Stimulated activated CD4-positive, alpha-beta T cell treated with anti-CD3 and anti-CD28 coated beads, Interleukin-12 subunit alpha, Interleukin-12 subunit beta, amount 100 ng/mL, for 24 hours (primary cell): ENCODE measurements around the gene CDC42BPB.

Experiments
- DNase-seq, 2 experiments: peaks; one replicate each; pipeline ENCODE4 v3.0.0-alpha.2; 2020; ENCODE audit warnings: low read depth in 2 of 2

Gene CDC42BPB

GRCh38 chr14:102944448-102945330 is 112.7 kb downstream of the CDC42BPB start:
- no peak for DNase-seq

- DNase-seq: no peak
These were observed 113.4 kb downstream of the CDC42BPB start for GRCh38 chr14:102943979-102944378.

GRCh38 chr14:102943454-102943853 is 113.9 kb downstream of the CDC42BPB start:
- no peak for DNase-seq

DNA sequence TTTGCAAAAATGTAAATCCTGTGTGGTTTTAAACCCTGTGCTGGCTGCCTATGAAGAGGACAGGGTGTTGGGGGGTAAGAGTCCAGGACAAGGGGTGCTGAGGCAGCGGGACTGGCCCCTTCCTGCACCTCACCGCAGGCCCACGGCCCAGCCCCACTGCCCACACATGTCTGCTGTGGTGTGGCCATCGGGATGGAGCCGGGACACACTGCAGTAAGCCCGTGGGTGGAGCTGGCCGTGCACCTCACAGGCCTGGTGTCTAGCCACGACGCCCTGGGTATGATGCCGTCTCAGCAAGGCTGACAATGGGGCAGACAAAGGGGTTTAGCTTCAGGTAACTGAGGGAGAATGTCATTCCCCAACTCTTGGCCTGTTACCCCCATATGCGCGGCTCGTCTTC is 115.3 kb downstream of the CDC42BPB start:
- DNase-seq: no peak

- no peak for DNase-seq
These were observed 115.8 kb downstream of the CDC42BPB start for GRCh38 chr14:102941419-102942011.

DNA sequence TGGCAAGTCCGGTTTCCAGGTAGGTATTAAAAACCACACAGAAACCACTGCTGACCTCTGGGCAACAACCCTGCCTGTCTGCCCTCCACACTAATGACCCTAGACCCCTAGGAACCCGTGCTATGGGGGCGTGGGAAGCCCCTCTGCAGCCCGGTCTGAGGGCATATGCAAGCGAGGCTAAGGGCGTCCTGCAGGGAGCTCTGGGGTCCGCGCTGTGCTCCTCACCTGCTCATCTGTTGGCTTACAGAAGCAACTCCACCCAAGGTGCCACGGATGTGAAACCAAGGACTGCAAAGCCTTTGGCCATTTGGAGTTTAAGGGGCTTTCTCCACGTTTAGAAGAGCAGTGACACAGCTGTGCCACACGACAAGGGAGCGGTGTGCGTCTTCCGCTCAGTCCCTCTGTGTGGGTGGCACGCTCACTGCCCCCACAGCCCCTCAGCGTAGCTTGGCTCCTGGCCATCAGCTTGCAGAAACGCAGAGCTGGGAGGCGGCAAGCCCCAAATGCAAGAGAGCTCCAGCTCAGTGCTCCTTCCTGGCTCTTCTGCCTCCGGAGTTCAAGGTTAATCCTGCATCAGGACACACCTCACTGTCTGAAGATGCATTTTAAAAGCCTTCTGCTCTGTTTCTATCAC is 116.5 kb downstream of the CDC42BPB start:
- no peak for DNase-seq

DNA sequence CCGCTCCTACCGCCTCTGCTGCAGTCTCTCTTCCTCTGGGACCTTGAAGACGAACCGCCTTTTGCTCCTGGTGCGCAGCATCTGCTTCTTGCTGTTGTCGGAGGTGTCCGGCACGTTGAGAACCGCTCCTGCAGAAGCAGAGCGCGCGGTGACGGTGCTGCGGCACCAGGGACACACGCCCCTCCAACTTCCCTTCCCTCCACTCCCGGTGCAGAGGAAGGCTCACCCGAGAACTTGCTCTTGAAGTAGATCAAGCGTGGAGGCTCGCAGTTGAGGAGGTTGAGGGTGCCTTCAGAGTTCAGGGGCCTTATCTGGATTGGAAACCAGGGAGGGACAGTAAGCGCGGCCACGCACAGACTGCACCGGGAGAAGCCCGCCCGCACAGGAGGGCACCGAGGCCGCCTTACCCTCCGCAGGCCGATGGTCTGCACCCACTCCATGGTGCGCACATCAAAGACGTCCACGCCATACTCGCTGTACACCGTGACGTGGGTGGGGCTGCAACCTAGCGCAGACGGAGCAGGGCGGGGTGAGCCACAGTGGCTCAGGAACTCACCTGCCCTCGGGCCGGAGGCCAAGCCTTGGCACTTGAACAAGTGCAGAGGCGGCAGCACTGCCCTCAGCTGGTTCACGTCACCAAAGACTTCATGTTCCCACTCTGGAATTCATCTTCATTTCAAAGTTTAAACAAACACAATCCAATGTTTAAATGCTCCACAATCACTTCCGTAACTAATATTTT is 117.4 kb downstream of the CDC42BPB start:
- DNase-seq: no peak

GRCh38 chr14:102939329-102939728 is 118.0 kb downstream of the CDC42BPB start:
- DNase-seq: no peak

- no peak for DNase-seq
These were observed 119.2 kb downstream of the CDC42BPB start for GRCh38 chr14:102938191-102938590.

GRCh38 chr14:102937331-102938175 is 119.8 kb downstream of the CDC42BPB start:
- DNase-seq: no peak

GRCh38 chr14:102935756-102936155 is 121.6 kb downstream of the CDC42BPB start:
- DNase-seq: no peak

- DNase-seq: no peak
These were observed 123.6 kb downstream of the CDC42BPB start for GRCh38 chr14:102933618-102934231.

- DNase-seq: no peak
These were observed 124.7 kb downstream of the CDC42BPB start for GRCh38 chr14:102932484-102933248.

DNA sequence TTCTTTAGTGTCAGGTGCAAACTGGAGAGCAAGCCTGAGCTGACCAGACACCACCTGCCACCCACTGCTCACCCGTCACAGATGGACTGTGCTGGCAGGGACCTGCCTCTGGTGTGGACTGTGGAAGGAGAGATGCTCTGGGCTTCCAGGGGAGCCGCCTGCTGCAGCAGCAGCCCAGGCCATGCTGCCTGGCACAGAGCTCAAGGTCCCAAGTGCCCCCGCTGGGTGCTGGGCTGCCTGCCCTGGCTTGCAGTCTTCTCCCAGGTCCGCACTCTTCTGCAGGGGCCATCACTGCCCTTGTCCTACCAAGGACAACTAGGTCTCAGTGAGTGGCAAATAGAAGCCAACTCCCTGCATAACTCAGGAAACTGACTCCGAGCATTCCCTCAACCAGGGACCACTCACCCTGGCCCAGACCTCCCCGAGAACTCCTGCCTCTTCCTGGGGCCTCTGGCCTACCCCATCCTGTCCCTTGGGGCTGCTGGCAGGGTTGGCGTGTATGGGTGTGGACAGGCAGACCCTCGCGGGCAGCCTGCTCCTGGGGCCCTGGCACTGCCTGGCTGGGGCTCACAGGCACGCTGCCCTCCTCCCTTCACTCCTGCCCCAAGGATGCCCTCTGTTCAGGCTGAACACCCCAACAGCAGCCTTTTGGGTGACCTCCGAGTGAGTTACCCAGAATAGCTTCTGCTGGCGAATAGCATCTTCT is 125.6 kb downstream of the CDC42BPB start:
- DNase-seq: no peak

- DNase-seq: no peak
These were observed 126.4 kb downstream of the CDC42BPB start for GRCh38 chr14:102930753-102931579.

GRCh38 chr14:102930138-102930752 is 127.1 kb downstream of the CDC42BPB start:
- no peak for DNase-seq

GRCh38 chr14:102929241-102930137 is 127.9 kb downstream of the CDC42BPB start:
- DNase-seq: no peak
